Osteoblast (primary cell): ENCODE data around the gene PDYN. TPM values are rescaled to one million over a fixed set of nuclear protein-coding genes. Genes with fewer than 3 reads are reported as not detected.

ENCODE experiments used
- DNase-seq: peaks from one replicate; pipeline ENCODE4 v3.0.0; 2011; ENCODE audit warnings: low spot score, mixed read lengths; ENCODE audit not compliant: insufficient read length; ENCODE audit errors: missing footprints
- H2AFZ ChIP-seq: 2 replicates; pipeline ENCODE4 v1.6.0; 2011; ENCODE audit warnings: mild to moderate bottlenecking, low read length
- H3K27ac ChIP-seq: 2 replicates; pipeline ENCODE4 v1.5.1; 2011; ENCODE audit warnings: mild to moderate bottlenecking, low read depth, low read length, moderate library complexity
- H3K27me3 ChIP-seq: 2 replicates; pipeline ENCODE4 v1.6.0; 2012; ENCODE audit warnings: mild to moderate bottlenecking, control low read depth, inconsistent platforms, low read length, moderate library complexity; ENCODE audit not compliant: insufficient read depth
- H3K36me3 ChIP-seq: 2 replicates; pipeline ENCODE4 v1.5.1; 2011; ENCODE audit warnings: mild to moderate bottlenecking, low read length, control low read depth, moderate library complexity; ENCODE audit not compliant: insufficient read depth
- H3K4me1 ChIP-seq: 2 replicates; pipeline ENCODE4 v1.5.1; 2011; ENCODE audit warnings: mild to moderate bottlenecking, low read length, control low read depth, moderate library complexity; ENCODE audit not compliant: insufficient read depth
- H3K4me2 ChIP-seq: 2 replicates; pipeline ENCODE4 v1.6.0; 2011; ENCODE audit warnings: mild to moderate bottlenecking, low read length; ENCODE audit not compliant: insufficient read depth
- H3K4me3 ChIP-seq: fragments of 200-600 bp; sonication (generic); 3 replicates; pipeline ENCODE4 v1.5.1; 2012; ENCODE audit warnings: mild to moderate bottlenecking, low read length, inconsistent platforms; ENCODE audit not compliant: insufficient read depth
- H3K79me2 ChIP-seq: 2 replicates; pipeline ENCODE4 v1.6.0; 2012; ENCODE audit warnings: mild to moderate bottlenecking, low read length, control low read depth, inconsistent platforms; ENCODE audit not compliant: insufficient read depth
- H3K9me3 ChIP-seq: 2 replicates; pipeline ENCODE4 v1.5.1; 2011; ENCODE audit warnings: low read depth, low read length, control low read depth
- H4K20me1 ChIP-seq: 2 replicates; pipeline ENCODE4 v1.6.0; 2012; ENCODE audit warnings: mild to moderate bottlenecking, low read length, control low read depth; ENCODE audit not compliant: insufficient read depth
- CTCF ChIP-seq: IDR thresholded peaks from 2 replicates; pipeline ENCODE4 v1.5.1; 2011; ENCODE audit warnings: mild to moderate bottlenecking, low read depth, low read length, moderate library complexity; ENCODE audit errors: extremely low read depth
- total RNA-seq: library from RNA; depleted of rRNA; stranded (reverse); fragments of >200 nt; gene quantifications from 2 replicates; pipeline ENCODE4 v1.2.3, GENCODE V29; 2012

Gene PDYN
- total RNA-seq, 1 donor, result not detected

GRCh38 chr20:1945660-1946059, 48.2 kb downstream of the PDYN start:
- TF ChIP-seq CTCF, result no peak
- H2AFZ ChIP-seq, result no peak overlapping the region
- no peak for DNase-seq
- H3K4me2 ChIP-seq, result no peak overlapping the region
- no peaks in the 10 kb centered on the region for H3K9me3 ChIP-seq
- H3K36me3 ChIP-seq, result no peaks in the 10 kb centered on the region
- H3K4me1 ChIP-seq, result peaks cover 24% of the 10 kb centered on the region
- H3K27me3 ChIP-seq, result peaks cover 37% of the 10 kb centered on the region
- H3K4me3 ChIP-seq, result no peak overlapping the region
- H3K27ac ChIP-seq, result no peak overlapping the region
- H4K20me1 ChIP-seq, result no peaks in the 10 kb centered on the region
- H3K79me2 ChIP-seq, result no peaks in the 10 kb centered on the region

GRCh38 chr20:1945134-1945618, 48.7 kb downstream of the PDYN start:
- Histone ChIP-seq H3K36me3 (no peaks in the 10 kb centered on the region), H2AFZ (no peak overlapping the region), H3K9me3 (no peaks in the 10 kb centered on the region), H3K27me3 (peaks cover 37% of the 10 kb centered on the region), H3K4me2 (no peak overlapping the region), H3K4me3 (no peak overlapping the region), H3K4me1 (peaks cover 25% of the 10 kb centered on the region), H3K27ac (no peak overlapping the region), H4K20me1 (no peaks in the 10 kb centered on the region), H3K79me2 (no peaks in the 10 kb centered on the region)
- TF ChIP-seq CTCF, result no peak
- DNase-seq, result no peak

- H3K9me3 ChIP-seq, result no peaks in the 10 kb centered on the region
- no peak for TF ChIP-seq CTCF
- peaks cover 25% of the 10 kb centered on the region for H3K4me1 ChIP-seq
- peaks cover 37% of the 10 kb centered on the region for H3K27me3 ChIP-seq
- H2AFZ ChIP-seq, result no peak overlapping the region
- H3K36me3 ChIP-seq, result no peaks in the 10 kb centered on the region
- no peak for DNase-seq
- H3K79me2 ChIP-seq, result no peaks in the 10 kb centered on the region
- H3K27ac ChIP-seq, result no peak overlapping the region
- no peaks in the 10 kb centered on the region for H4K20me1 ChIP-seq
- H3K4me3 ChIP-seq, result no peak overlapping the region
- H3K4me2 ChIP-seq, result no peak overlapping the region
Observed at GRCh38 chr20:1944345-1945091, 49.3 kb downstream of the PDYN start.

- TF ChIP-seq CTCF, result no peak
- Histone ChIP-seq H3K79me2 (no peaks in the 10 kb centered on the region), H2AFZ (no peak overlapping the region), H3K4me1 (peaks cover 25% of the 10 kb centered on the region), H3K27me3 (peaks cover 37% of the 10 kb centered on the region), H3K36me3 (peaks cover 9% of the 10 kb centered on the region), H3K4me3 (no peak overlapping the region), H3K27ac (no peak overlapping the region), H4K20me1 (no peaks in the 10 kb centered on the region), H3K4me2 (no peak overlapping the region), H3K9me3 (no peaks in the 10 kb centered on the region)
- no peak for DNase-seq
Observed at GRCh38 chr20:1943275-1944002, 50.4 kb downstream of the PDYN start.
